Superior temporal gyrus (tissue), 1 donor: Measurements from ENCODE around the gene CDHR3.
A peak's percentile ranks its signal among the peaks of the same experiment; 100 is the strongest.
"Not testable (repeated sequence)": the region's sequence is repeated elsewhere in the genome, so short reads cannot be mapped to it uniquely, and the experiment has no call there.

Experiments
- DNase-seq: peaks from one replicate; pipeline ENCODE4 v3.0.0-alpha.2; 2016; ENCODE audit errors: extremely low spot score

Gene CDHR3

GRCh38 chr7:105958012-105958411 lies 5.1 kb upstream of the CDHR3 start:
- DNase-seq, result peak; percentile 59

- no peak for DNase-seq
Observed at GRCh38 chr7:105962353-105962752, 711 bp upstream of the CDHR3 start.

- no peak for DNase-seq
Observed at GRCh38 chr7:105971845-105972244, 8.8 kb downstream of the CDHR3 start.

GRCh38 chr7:105972276-105972675 lies 9.2 kb downstream of the CDHR3 start:
- no peak for DNase-seq

- DNase-seq, result no peak
Observed at GRCh38 chr7:105974471-105974870, 11.4 kb downstream of the CDHR3 start.

GRCh38 chr7:105975770-105976417 lies 12.8 kb downstream of the CDHR3 start:
- DNase-seq, result no peak

GRCh38 chr7:105976868-105977267 lies 13.8 kb downstream of the CDHR3 start:
- no peak for DNase-seq

- DNase-seq, result no peak
Observed at GRCh38 chr7:105978035-105978434, 15.0 kb downstream of the CDHR3 start.

GRCh38 chr7:105978974-105979373 lies 15.9 kb downstream of the CDHR3 start:
- DNase-seq, result no peak

GRCh38 chr7:105979405-105979804 lies 16.3 kb downstream of the CDHR3 start:
- DNase-seq, result no peak

- no peak for DNase-seq
Observed at GRCh38 chr7:105980645-105981396, 17.8 kb downstream of the CDHR3 start.

- no peak for DNase-seq
Observed at GRCh38 chr7:105982388-105982787, 19.3 kb downstream of the CDHR3 start.

- not testable (repeated sequence) for DNase-seq
Observed at GRCh38 chr7:105984808-105985207, 21.7 kb downstream of the CDHR3 start.

- DNase-seq, result no peak
Observed at GRCh38 chr7:105985229-105985628, 22.2 kb downstream of the CDHR3 start.

GRCh38 chr7:105985672-105986215 lies 22.7 kb downstream of the CDHR3 start:
- DNase-seq, result peak; percentile 39

- DNase-seq, result no peak
Observed at GRCh38 chr7:105987046-105987445, 24.0 kb downstream of the CDHR3 start.

GRCh38 chr7:105988276-105988675 lies 25.2 kb downstream of the CDHR3 start:
- no peak for DNase-seq

GRCh38 chr7:105989191-105989590 lies 26.1 kb downstream of the CDHR3 start:
- DNase-seq, result no peak

- no peak for DNase-seq
Observed at GRCh38 chr7:105989686-105990085, 26.6 kb downstream of the CDHR3 start.

GRCh38 chr7:105990141-105990540 lies 27.1 kb downstream of the CDHR3 start:
- no peak for DNase-seq

GRCh38 chr7:105990727-105991453 lies 27.8 kb downstream of the CDHR3 start:
- DNase-seq, result peak; percentile 41

GRCh38 chr7:105992905-105993304 lies 29.8 kb downstream of the CDHR3 start:
- no peak for DNase-seq
